Effector memory CD4-positive, alpha-beta T cell (primary cell): ENCODE results near the gene ZNF654.

Experiments used
- DNase-seq, 3 donors: peaks; one replicate each; pipeline ENCODE4 v3.0.0-alpha.2; 2020
- H3K27ac ChIP-seq: 2 replicates; pipeline ENCODE4 v1.7.0; 2013; ENCODE audit warnings: mild to moderate bottlenecking, low read length, moderate library complexity; ENCODE audit not compliant: insufficient read depth, poor library complexity, severe bottlenecking
- H3K27me3 ChIP-seq: replicated peaks from 2 replicates; pipeline ENCODE4 v1.7.0; 2013; ENCODE audit warnings: mild to moderate bottlenecking, low read length; ENCODE audit not compliant: insufficient read depth, control insufficient read depth, poor library complexity, severe bottlenecking
- H3K36me3 ChIP-seq: 2 replicates; pipeline ENCODE4 v1.7.0; 2013; ENCODE audit warnings: mild to moderate bottlenecking, low read length, moderate library complexity; ENCODE audit not compliant: control insufficient read depth, insufficient read depth
- H3K4me1 ChIP-seq: 2 replicates; pipeline ENCODE4 v1.7.0; 2013; ENCODE audit warnings: low read length, mild to moderate bottlenecking; ENCODE audit not compliant: control insufficient read depth, insufficient read depth, poor library complexity, severe bottlenecking
- H3K4me3 ChIP-seq: 2 replicates; pipeline ENCODE4 v1.7.0; 2013; ENCODE audit warnings: low read length, low read depth, mild to moderate bottlenecking; ENCODE audit not compliant: insufficient read depth, poor library complexity, severe bottlenecking
- H3K9me3 ChIP-seq: 2 replicates; pipeline ENCODE4 v1.7.0; 2013; ENCODE audit warnings: mild to moderate bottlenecking, low read length, moderate library complexity; ENCODE audit not compliant: control insufficient read depth

ZNF654 gene

GRCh38 chr3:88058306-88058580 is 812 bp upstream of the ZNF654 start:
- H3K9me3 ChIP-seq, result no peaks in the 10 kb centered on the region
- H3K27ac ChIP-seq, result peak overlapping the region; percentile 89
- H3K27me3 ChIP-seq, result no peaks in the 10 kb centered on the region
- H3K4me1 ChIP-seq, result peaks cover 3% of the 10 kb centered on the region
- no peak for DNase-seq
- peak overlapping the region; percentile 75 for H3K4me3 ChIP-seq
- H3K36me3 ChIP-seq, result peaks cover 15% of the 10 kb centered on the region

- no peak for DNase-seq
- peak overlapping the region; percentile 71 for H3K27ac ChIP-seq
These were observed 520 bp downstream of the ZNF654 start for GRCh38 chr3:88059380-88060170.

GRCh38 chr3:88061746-88062145 is 2.7 kb downstream of the ZNF654 start:
- DNase-seq, result no peak
- H3K27ac ChIP-seq, result no peak overlapping the region
- H3K27me3 ChIP-seq, result no peaks in the 10 kb centered on the region
- peaks cover 3% of the 10 kb centered on the region for H3K4me1 ChIP-seq
- H3K4me3 ChIP-seq, result no peak overlapping the region
- no peaks in the 10 kb centered on the region for H3K9me3 ChIP-seq
- no peaks in the 10 kb centered on the region for H3K36me3 ChIP-seq

More at GRCh38 chr3:88059380-88060170, 520 bp downstream of the ZNF654 start:
- H3K4me1 ChIP-seq, result peaks cover 3% of the 10 kb centered on the region
- H3K9me3 ChIP-seq, result no peaks in the 10 kb centered on the region
- no peaks in the 10 kb centered on the region for H3K27me3 ChIP-seq
- peaks cover 14% of the 10 kb centered on the region for H3K36me3 ChIP-seq
- H3K4me3 ChIP-seq, result peak overlapping the region; percentile 92

GRCh38 chr3:88075072-88075471 is 16.0 kb downstream of the ZNF654 start:
- Histone ChIP-seq H3K4me3 (no peak overlapping the region), H3K4me1 (no peaks in the 10 kb centered on the region), H3K27me3 (no peaks in the 10 kb centered on the region), H3K36me3 (no peaks in the 10 kb centered on the region), H3K9me3 (no peaks in the 10 kb centered on the region), H3K27ac (no peak overlapping the region)
- DNase-seq, result no peak

- no peak for DNase-seq
- no peak overlapping the region for H3K27ac ChIP-seq
- no peak overlapping the region for H3K4me3 ChIP-seq
- H3K4me1 ChIP-seq, result no peaks in the 10 kb centered on the region
- no peaks in the 10 kb centered on the region for H3K27me3 ChIP-seq
- H3K9me3 ChIP-seq, result no peaks in the 10 kb centered on the region
- H3K36me3 ChIP-seq, result no peaks in the 10 kb centered on the region
These were observed 16.4 kb downstream of the ZNF654 start for GRCh38 chr3:88075497-88075896.

GRCh38 chr3:88076712-88077111 is 17.7 kb downstream of the ZNF654 start:
- no peaks in the 10 kb centered on the region for H3K9me3 ChIP-seq
- no peak overlapping the region for H3K4me3 ChIP-seq
- no peak for DNase-seq
- no peaks in the 10 kb centered on the region for H3K4me1 ChIP-seq
- H3K27me3 ChIP-seq, result no peaks in the 10 kb centered on the region
- no peaks in the 10 kb centered on the region for H3K36me3 ChIP-seq
- no peak overlapping the region for H3K27ac ChIP-seq

GRCh38 chr3:88078932-88079331 is 19.9 kb downstream of the ZNF654 start:
- Histone ChIP-seq H3K4me1 (no peaks in the 10 kb centered on the region), H3K9me3 (no peaks in the 10 kb centered on the region), H3K36me3 (no peaks in the 10 kb centered on the region), H3K27ac (no peak overlapping the region), H3K4me3 (no peak overlapping the region), H3K27me3 (no peaks in the 10 kb centered on the region)
- DNase-seq, result no peak

GRCh38 chr3:88082854-88083253 is 23.8 kb downstream of the ZNF654 start:
- no peak for DNase-seq
- no peaks in the 10 kb centered on the region for H3K27me3 ChIP-seq
- no peak overlapping the region for H3K27ac ChIP-seq
- H3K4me1 ChIP-seq, result no peaks in the 10 kb centered on the region
- no peaks in the 10 kb centered on the region for H3K9me3 ChIP-seq
- H3K4me3 ChIP-seq, result no peak overlapping the region
- peaks cover 6% of the 10 kb centered on the region for H3K36me3 ChIP-seq

- Histone ChIP-seq H3K27ac (no peak overlapping the region), H3K4me3 (no peak overlapping the region), H3K36me3 (peaks cover 9% of the 10 kb centered on the region), H3K4me1 (no peaks in the 10 kb centered on the region), H3K9me3 (no peaks in the 10 kb centered on the region), H3K27me3 (no peaks in the 10 kb centered on the region)
- no peak for DNase-seq
These were observed 25.0 kb downstream of the ZNF654 start for GRCh38 chr3:88084097-88084501.

- Histone ChIP-seq H3K36me3 (peaks cover 11% of the 10 kb centered on the region), H3K27me3 (no peaks in the 10 kb centered on the region), H3K4me3 (no peak overlapping the region), H3K9me3 (no peaks in the 10 kb centered on the region), H3K27ac (no peak overlapping the region), H3K4me1 (no peaks in the 10 kb centered on the region)
- DNase-seq, result no peak
These were observed 31.6 kb downstream of the ZNF654 start for GRCh38 chr3:88090681-88091080.
